Renal cortex interstitium (tissue), 15 donors: ENCODE data around the gene TMBIM4. TPM values are rescaled to one million over a fixed set of nuclear protein-coding genes. Genes with fewer than 3 reads are reported as not detected.
"Not testable (repeated sequence)": the region's sequence is repeated elsewhere in the genome, so short reads cannot be mapped to it uniquely, and the experiment has no call there.

ENCODE experiments used
- DNase-seq, 11 donors: peaks; one replicate each; pipeline ENCODE4 v3.0.0-alpha.2; 2013; ENCODE audit warnings: low read depth in 9 of 11, low spot score in 4 of 11; ENCODE audit errors: extremely low read depth in 1 of 11
- long read RNA-seq, 16 experiments: transcript quantifications; one replicate each; lab custom pipeline, GENCODE V29; 2026
- polyA plus RNA-seq, 3 donors: library from polyadenylated mRNA; unstranded; fragments of 120-200 nt; gene quantifications; one replicate each; pipeline ENCODE4 v1.2.1, GENCODE V29; 2013; ENCODE audit not compliant: insufficient read length in 3 of 3

Gene TMBIM4
- polyA plus RNA-seq, result 100 to 1,000 TPM; 112 to 165 (median 149) TPM
- long read RNA-seq, donor 1, transcript TMBIM4-202 (7 exons, 2,952 nt), result major isoform, 60 of 92 reads
- long read RNA-seq, donor 1, partial matches to known transcripts, result 27 of 92 reads
- long read RNA-seq, donor 1, other reads (novel, unspliced or antisense), result 0 of 92 reads
- long read RNA-seq, donor 2, transcript TMBIM4-202 (7 exons, 2,952 nt), result major isoform, 49 of 77 reads
- long read RNA-seq, donor 2, partial matches to known transcripts, result 25 of 77 reads
- long read RNA-seq, donor 2, other reads (novel, unspliced or antisense), result 0 of 77 reads
- long read RNA-seq, donor 3, transcript TMBIM4-202 (7 exons, 2,952 nt), result major isoform, 111 of 120 reads
- long read RNA-seq, donor 3, transcript TMBIM4-206 (2 exons, 552 nt), result minor isoform, 5 of 120 reads
- long read RNA-seq, donor 3, partial matches to known transcripts, result 0 of 120 reads
- long read RNA-seq, donor 3, other reads (novel, unspliced or antisense), result 0 of 120 reads
- long read RNA-seq, donor 4, transcript TMBIM4-202 (7 exons, 2,952 nt), result major isoform, 69 of 77 reads
- long read RNA-seq, donor 4, transcript TMBIM4-206 (2 exons, 552 nt), result minor isoform, 7 of 77 reads
- long read RNA-seq, donor 4, partial matches to known transcripts, result 0 of 77 reads
- long read RNA-seq, donor 4, other reads (novel, unspliced or antisense), result 0 of 77 reads
- long read RNA-seq, donor 5, result 0 reads
- long read RNA-seq, donor 6, transcript TMBIM4-202 (7 exons, 2,952 nt), result major isoform, 56 of 69 reads
- long read RNA-seq, donor 6, partial matches to known transcripts, result 0 of 69 reads
- long read RNA-seq, donor 6, other reads (novel, unspliced or antisense), result 0 of 69 reads
- long read RNA-seq, donor 7, transcript TMBIM4-202 (7 exons, 2,952 nt), result major isoform, 88 of 97 reads
- long read RNA-seq, donor 7, partial matches to known transcripts, result 0 of 97 reads
- long read RNA-seq, donor 7, other reads (novel, unspliced or antisense), result 0 of 97 reads
- long read RNA-seq, donor 8, transcript TMBIM4-202 (7 exons, 2,952 nt), result major isoform, 157 of 181 reads
- long read RNA-seq, donor 8, transcript TMBIM4-206 (2 exons, 552 nt), result minor isoform, 8 of 181 reads
- long read RNA-seq, donor 8, partial matches to known transcripts, result 11 of 181 reads
- long read RNA-seq, donor 8, other reads (novel, unspliced or antisense), result 0 of 181 reads
- long read RNA-seq, donor 9, transcript TMBIM4-206 (2 exons, 552 nt), result minor isoform, 5 of 81 reads
- long read RNA-seq, donor 9, transcript TMBIM4-202 (7 exons, 2,952 nt), result major isoform, 73 of 81 reads
- long read RNA-seq, donor 9, partial matches to known transcripts, result 0 of 81 reads
- long read RNA-seq, donor 9, other reads (novel, unspliced or antisense), result 0 of 81 reads
- long read RNA-seq, donor 10, transcript TMBIM4-202 (7 exons, 2,952 nt), result major isoform, 100 of 151 reads
- long read RNA-seq, donor 10, partial matches to known transcripts, result 42 of 151 reads
- long read RNA-seq, donor 10, other reads (novel, unspliced or antisense), result 0 of 151 reads
- long read RNA-seq, donor 11, transcript TMBIM4-202 (7 exons, 2,952 nt), result major isoform, 53 of 59 reads
- long read RNA-seq, donor 11, partial matches to known transcripts, result 0 of 59 reads
- long read RNA-seq, donor 11, other reads (novel, unspliced or antisense), result 0 of 59 reads
- long read RNA-seq, donor 12, transcript TMBIM4-202 (7 exons, 2,952 nt), result major isoform, 40 of 41 reads
- long read RNA-seq, donor 12, partial matches to known transcripts, result 0 of 41 reads
- long read RNA-seq, donor 12, other reads (novel, unspliced or antisense), result 0 of 41 reads
- long read RNA-seq, donor 13, result 0 reads
- long read RNA-seq, donor 14, transcript TMBIM4-202 (7 exons, 2,952 nt), result major isoform, 106 of 134 reads
- long read RNA-seq, donor 14, partial matches to known transcripts, result 21 of 134 reads
- long read RNA-seq, donor 14, other reads (novel, unspliced or antisense), result 0 of 134 reads
- long read RNA-seq, donor 15, transcript TMBIM4-202 (7 exons, 2,952 nt), result major isoform, 31 of 42 reads
- long read RNA-seq, donor 15, partial matches to known transcripts, result 5 of 42 reads
- long read RNA-seq, donor 15, other reads (novel, unspliced or antisense), result 0 of 42 reads
- long read RNA-seq, donor 16, transcript TMBIM4-206 (2 exons, 552 nt), result minor isoform, 9 of 237 reads
- long read RNA-seq, donor 16, transcript TMBIM4-202 (7 exons, 2,952 nt), result major isoform, 177 of 237 reads
- long read RNA-seq, donor 16, partial matches to known transcripts, result 48 of 237 reads
- long read RNA-seq, donor 16, other reads (novel, unspliced or antisense), result 0 of 237 reads

DNA sequence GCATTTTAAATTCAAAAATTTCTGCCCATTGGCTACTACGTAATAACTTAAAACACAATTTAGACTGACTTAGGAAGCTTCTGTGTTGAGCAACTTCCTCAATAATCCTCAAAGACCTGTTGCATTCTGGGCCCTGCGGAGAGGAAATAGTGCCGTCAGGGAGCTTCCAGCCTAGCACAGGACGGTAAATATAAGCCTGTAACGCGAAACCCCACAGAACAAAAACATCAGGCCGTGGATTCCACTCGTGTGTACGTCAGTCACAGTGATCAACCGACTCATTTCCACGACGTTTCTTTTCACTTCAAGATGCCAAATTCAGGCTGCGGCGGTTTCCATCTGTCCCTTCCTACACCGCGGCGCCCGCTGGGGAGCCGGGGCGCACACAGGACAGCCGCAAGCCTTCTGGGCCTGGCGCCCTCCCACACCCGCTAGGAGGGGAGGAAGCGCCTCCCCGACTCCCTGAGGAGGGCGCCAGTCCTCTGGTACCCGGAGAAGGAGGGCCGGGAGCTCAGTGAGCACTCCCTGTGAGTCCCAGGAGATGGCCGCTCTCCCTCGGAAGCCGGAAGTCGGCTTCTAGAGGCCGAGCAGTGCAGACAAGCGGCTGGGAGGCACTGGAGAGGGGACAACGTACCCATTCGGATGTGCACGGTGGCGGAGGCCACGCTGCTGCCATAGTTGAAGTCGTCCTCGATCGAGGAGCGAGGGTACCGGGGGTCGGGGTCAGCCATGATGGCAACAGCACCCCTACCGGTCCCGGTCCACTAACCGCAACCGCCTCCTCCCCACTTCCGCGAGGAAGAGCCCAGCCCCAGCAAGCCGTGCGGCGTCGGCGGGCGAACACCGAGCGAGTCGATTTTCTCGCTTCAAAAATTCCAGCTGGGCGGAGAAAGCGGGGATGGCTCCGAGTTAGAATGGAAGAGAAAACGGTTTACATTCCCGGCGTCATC is at the start of gene TMBIM4:
TSS of gene TMBIM4 (minus strand) at position 776 of the 950 bp plus-strand sequence. CDS start at position 731, 45 bp downstream.
- peak; percentile 78 to 90 (median 85) for DNase-seq

GRCh38 chr12:66217342-66217917 is 47.6 kb upstream of the TMBIM4 start:
- DNase-seq, result no peak

DNA sequence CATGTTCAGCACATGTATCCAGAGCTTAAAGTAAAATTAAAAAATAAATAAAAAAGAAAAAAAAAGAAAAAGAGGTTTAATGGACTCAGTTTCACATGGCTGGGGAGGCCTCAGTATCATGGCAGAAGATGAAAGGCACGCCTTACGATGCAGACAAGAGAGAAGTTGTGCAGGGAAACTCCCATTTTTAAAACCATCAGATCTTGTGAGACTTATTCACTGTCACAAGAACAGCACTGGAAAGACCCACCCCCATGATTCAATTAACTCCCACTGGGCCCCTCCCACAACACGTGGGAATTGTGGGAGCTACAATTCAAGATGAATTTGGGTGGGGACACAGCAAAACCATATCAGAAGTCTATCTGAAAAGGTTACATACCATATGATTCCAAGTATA is 43.2 kb upstream of the TMBIM4 start:
- DNase-seq, result not testable (repeated sequence)

DNA sequence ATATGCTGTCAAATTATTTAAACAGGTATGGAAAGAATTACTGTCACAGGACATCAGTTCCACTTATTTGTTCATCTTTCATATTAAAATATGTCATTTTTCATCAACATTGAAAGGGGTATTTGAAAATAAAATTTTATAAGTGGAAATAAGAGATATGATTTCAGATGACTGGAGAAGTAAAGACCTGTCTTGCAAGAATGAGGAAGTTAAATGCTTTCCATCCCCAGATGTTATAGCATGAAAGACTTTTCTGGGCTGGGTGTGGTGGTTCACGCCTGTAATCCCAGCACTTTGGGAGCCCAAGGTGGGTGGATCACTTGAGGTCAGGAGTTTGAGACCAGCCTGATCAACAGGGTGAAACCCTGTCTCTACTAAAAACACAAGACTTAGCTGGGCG is 41.8 kb upstream of the TMBIM4 start:
- not testable (repeated sequence) for DNase-seq

DNA sequence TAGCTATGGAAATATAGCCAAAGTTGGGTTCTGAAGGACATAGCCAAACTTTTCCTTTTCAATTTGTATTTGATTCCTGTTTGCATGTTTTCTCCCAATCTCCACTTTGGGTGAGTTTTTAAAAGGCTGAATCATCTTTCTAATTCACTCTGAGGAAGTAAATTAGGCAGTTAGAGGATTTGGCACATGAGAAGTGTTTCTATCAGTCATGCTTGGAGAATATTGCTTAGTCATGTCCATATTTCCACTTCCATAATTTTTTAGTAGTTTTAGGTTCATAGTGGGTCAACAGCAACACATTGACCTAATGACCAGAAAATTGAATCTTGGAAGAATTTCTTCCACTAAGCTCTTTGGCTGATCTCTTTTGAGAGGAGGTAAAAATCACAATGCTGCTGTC is 41.0 kb upstream of the TMBIM4 start:
- no peak for DNase-seq

GRCh38 chr12:66206141-66206540 is 36.3 kb upstream of the TMBIM4 start:
- no peak for DNase-seq

- no peak for DNase-seq
These were observed 34.0 kb upstream of the TMBIM4 start for GRCh38 chr12:66203820-66204219.

DNA sequence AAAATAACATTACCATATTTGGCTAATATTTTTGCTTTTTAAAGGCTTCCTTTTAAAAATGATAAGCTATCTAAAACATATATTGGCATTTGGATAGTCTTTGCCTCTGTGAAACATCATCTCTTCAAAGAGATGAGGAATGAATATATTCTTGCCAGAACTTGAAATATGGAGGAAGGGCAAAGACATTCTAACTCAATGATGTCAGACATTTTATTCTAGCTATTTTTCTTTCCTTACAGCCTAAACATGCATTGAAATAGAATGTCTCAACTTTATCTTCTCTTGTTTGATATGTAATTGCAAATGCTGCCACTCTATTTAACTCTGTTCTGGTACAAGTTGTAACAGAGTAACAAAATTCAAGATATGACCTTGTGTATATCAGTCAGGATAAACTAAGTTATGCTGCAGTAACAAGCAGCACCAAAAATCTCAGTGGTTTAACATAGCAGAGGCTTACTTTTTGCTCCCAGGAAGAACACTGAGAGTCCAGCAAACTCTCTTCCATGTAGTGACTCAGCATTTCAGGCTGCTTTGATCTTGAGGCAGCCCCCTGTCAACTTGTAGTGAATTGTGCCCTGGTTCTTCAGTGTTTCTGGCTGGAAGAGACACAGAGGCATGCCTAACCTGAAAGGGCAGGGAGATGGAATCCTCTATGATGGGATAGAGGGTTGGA is 30.2 kb upstream of the TMBIM4 start:
- no peak for DNase-seq

- DNase-seq, result no peak
These were observed 29.3 kb upstream of the TMBIM4 start for GRCh38 chr12:66199141-66199540.

DNA sequence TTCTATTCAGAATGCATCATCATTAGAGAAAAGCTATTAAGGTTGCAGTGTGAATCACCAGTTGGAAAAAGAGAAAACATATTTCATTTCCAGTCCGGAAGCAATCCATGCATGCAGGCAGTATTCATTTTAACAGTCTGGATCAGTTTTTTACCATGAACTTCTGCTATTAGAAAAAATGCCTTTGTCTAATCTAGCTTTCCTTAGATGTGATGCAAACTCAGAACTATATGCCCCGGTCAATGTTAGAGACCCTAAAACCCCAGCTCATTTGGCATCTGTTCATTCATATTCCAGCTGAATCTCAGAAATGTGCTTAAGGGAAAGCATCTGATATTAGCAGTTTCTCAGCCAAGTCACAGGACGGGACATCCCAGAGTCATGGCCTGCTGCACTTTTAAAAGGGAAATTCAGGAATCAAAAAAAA is 27.7 kb upstream of the TMBIM4 start:
- no peak for DNase-seq

- no peak for DNase-seq
These were observed 27.0 kb upstream of the TMBIM4 start for GRCh38 chr12:66196806-66197205.

GRCh38 chr12:66195242-66195641 is 25.4 kb upstream of the TMBIM4 start:
- no peak for DNase-seq

GRCh38 chr12:66194122-66194521 is 24.3 kb upstream of the TMBIM4 start:
- DNase-seq, result no peak

DNA sequence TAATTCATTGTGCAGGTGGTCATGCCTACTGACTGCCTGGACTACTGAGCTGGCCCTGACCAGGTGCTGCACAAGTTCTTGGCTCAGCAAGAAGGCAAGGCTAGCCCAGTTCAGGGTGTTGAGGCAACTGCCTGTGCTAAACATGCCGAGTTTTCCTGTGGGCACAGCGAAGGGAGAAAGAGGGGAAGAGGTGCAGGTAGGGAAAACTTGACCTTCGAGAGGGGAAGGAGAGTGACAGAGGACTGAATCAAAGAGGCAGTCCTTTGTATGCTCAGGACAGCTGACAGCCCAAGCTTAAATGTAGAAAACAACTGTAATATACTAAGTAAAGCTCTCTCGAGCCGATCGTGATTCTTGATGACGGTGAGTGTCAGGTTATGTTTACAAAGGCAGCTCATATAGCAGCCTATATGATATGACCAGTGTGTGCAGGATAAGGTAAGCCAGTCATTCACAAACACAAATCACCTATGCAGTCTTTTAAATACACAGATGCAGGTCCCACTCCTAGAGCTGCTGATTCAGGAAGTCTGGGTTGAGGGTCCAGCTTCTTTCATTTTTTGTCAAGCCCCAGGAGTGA is 21.8 kb upstream of the TMBIM4 start:
- DNase-seq, result no peak
